ENCODE data around the gene ANKFN1. TPM values are rescaled to one million over a fixed set of nuclear protein-coding genes. Genes with fewer than 3 reads are reported as not detected.

The ANKFN1 gene
- total RNA-seq (2014; rRNA removed; shearing (Covaris generic)) = 0.29 TPM in 1 of 2 replicates, not detected in the other

GRCh38 chr17:56152874-56153602 lies at the start of gene ANKFN1:
ANKFN1 (plus strand) TSS chr17:56153475; CDS start chr17:56212668, 59,193 bp downstream.
- DNase-seq (ENCODE audit: low spot score) = no peak

DNA sequence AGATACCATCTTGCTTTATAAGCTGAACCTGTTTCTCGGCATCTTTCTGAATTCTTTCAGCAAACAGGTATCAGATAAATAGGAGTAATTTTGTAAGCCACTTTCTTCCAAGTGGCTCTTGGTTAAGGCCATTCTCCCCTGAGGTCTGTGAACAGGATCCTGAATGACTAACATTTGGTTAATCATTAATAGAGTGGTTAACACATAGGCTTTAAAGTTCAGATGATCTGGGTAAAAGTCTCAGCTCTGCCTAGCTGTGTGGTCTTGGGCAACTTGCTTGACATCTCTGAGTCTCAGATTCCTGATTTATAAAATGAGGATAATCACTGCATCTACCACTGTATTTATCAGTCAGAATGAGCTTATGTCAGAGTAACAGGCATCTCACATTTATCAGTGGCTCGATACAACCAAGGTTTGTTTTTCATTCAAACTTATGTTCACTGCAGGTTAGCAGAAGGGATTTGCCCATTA lies 44.4 kb upstream of the ANKFN1 start:
- DNase-seq (ENCODE audit: low spot score) = peak; percentile 77

- DNase-seq (ENCODE audit: low spot score) = peak; percentile 50
Observed at GRCh38 chr17:56109836-56110235, 43.4 kb upstream of the ANKFN1 start.

- DNase-seq (ENCODE audit: low spot score) = peak; percentile 94
Observed at GRCh38 chr17:56110463-56111135, 42.7 kb upstream of the ANKFN1 start.

DNA sequence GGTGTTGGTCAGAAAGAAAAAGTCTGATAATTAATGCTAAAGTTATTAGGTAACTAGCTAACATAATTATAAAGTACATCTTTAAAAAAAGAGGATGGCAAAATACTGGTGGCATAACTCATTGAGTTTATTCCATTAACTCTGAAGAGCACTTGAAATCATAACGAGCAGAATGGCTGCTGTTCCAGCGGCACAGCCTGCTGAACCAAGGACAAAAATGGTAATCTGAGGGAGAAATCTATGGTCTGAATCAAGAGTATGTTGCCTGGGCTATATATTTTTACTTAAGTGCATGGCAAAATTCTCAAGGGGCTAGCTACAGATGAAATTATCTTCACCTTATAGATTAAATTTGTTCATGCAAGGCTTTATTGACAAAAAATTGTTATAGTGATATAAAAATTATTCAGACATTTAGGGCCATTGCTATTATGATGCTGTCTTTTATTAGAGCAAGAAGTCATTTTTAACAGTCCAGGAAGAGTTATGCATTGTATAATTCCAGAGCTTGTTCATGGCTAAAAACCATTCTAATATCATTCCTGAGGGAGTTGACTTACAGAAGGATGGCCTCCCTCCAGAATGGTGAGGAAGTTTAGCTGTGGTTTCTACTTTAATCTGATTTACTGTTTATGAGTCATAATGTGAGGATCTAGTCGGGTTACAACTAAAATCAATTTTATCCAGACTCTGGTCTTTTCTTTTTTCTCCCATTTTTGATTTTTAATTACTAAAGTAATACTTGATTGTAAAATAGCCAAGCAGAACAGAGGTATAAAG lies 41.4 kb upstream of the ANKFN1 start:
- DNase-seq (ENCODE audit: low spot score) = peak; percentile 56

DNA sequence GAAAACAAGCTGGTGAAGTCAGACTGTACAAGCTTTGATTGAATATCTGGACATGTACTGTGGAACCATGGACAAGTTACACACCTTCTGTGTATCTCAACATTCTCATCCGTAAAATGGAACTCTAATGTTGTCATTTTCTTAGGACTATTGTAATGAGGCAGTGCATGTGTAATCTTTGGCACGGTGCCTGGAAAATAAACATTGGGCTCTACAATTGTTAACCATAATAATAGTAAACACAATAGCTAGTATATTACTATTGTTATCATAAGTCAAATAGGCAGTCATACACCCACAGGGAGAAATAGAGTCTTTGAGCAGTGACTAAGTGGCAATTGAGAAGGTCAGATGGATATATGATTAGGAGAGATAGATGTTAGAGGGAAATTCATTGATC lies 39.8 kb upstream of the ANKFN1 start:
- peak; percentile 21 for DNase-seq (ENCODE audit: low spot score)

DNA sequence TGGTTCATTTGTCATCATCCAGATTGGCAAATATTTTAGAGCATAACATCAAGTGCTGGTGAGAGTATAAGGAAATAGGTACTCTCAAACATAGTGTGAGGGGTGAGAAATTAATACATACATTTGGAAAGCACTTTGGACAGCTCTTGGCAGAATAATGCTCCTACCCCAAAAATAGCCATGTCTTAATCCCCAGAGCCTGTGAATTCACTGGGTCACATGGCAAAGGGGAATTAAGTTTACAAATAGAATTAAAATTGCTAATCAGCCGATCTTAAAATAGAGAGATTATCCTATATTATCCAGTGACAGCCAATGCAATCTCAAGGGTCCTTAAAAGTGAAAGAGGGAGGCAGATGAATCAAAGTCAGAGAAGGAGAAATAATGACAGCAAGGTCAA lies 38.8 kb upstream of the ANKFN1 start:
- DNase-seq (ENCODE audit: low spot score) = no peak

- DNase-seq (ENCODE audit: low spot score) = no peak
Observed at GRCh38 chr17:56119191-56119590, 34.1 kb upstream of the ANKFN1 start.

DNA sequence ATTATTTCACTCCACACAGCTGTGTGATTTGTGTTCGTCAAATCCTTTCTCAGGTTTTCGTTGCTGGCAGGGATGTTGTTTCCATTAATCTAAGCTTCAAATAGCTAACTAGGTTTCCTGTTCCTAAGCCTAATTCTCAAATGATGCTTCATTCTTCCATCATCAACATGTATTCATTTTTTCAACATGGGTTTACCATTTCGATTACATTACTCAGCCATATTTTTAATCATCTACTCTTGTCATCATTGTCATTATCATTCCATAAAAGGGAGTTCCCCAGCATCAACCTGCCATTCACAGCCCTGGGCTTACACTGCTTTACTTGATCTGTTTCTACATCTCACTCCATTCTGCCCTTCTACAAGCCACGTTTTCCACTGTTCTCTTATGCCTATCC lies 33.3 kb upstream of the ANKFN1 start:
- DNase-seq (ENCODE audit: low spot score) = no peak

DNA sequence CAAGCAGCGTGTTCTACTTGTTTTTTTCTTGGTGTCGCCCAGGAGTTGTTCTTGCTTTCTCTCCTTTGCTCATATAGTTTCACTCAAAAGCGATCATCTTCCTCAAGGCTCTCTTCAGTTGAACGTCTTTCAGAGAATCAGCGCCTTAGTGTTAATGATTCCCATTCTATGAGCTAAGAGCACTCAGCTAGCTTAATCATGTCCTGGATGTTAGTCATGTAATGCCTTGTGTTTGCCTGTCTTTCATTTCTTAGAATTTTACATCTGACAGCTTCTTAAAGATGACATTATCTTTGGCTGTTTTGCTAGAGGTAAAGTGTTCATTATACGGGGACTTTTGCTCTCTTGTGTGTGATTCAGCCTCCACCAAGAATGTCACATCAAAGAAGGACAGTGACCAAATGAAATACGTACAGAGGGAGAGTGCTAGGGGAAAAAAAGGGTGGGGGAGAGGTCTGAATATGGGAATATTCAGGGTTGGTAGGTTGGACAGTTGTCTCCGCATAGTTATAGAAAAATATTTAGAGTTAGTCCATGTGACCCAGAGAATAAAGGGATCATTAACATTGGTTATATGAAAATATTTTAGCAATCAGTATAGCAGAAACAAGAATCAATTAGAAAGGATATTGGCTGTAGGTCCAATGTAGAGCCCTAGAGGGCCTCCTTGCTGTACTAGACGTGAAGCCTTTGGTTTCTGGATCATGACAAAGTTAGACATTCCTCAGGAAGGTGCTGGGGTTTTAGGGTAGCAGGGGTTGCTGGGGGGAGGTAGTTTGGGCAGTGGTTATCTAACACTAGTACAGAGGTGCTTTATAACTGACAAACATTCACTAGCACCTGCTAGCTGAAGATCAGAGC lies 31.9 kb upstream of the ANKFN1 start:
- DNase-seq (ENCODE audit: low spot score) = peak; percentile 48

- peak; percentile 76 for DNase-seq (ENCODE audit: low spot score)
Observed at GRCh38 chr17:56125830-56126819, 27.1 kb upstream of the ANKFN1 start.

DNA sequence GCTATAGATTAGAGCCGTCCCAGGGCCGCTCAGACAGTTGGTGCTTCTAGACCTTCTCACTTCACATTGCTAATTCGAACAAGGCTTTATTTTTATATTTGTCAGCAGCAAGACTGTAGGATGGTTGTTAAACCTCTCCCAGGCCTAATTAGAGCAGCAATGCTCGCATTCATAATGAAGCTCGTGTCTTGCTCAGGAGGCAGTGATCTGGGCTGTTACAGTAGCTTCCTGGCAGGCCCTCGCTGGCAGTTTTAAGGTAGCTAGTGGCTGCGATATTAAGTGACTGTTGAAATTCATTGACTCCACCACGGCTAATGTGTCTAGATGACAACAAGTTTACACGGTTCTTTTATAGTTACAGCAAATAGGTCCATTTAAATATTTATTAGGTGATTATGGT lies 23.2 kb upstream of the ANKFN1 start:
- no peak for DNase-seq (ENCODE audit: low spot score)

DNA sequence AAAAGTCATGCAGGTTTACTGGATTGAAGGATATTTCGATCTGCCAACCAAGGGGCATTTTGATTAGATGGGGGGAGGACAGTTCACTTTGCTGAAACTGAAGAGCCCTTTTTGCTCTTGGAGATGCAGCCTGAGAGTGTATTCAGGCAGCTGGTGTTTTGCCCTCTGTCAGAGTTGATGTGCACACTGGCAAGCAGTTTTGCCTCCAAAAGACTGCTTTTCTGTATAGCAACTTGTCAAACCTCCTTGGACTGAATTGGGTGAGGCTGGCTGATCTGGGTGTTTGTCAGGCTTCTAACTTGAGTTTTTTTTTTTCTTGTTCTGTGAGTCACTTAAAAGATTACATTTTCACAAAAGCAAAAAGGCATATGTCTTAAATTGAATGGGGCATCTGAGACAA lies 22.6 kb upstream of the ANKFN1 start:
- DNase-seq (ENCODE audit: low spot score) = no peak

- no peak for DNase-seq (ENCODE audit: low spot score)
Observed at GRCh38 chr17:56131431-56131830, 21.8 kb upstream of the ANKFN1 start.

DNA sequence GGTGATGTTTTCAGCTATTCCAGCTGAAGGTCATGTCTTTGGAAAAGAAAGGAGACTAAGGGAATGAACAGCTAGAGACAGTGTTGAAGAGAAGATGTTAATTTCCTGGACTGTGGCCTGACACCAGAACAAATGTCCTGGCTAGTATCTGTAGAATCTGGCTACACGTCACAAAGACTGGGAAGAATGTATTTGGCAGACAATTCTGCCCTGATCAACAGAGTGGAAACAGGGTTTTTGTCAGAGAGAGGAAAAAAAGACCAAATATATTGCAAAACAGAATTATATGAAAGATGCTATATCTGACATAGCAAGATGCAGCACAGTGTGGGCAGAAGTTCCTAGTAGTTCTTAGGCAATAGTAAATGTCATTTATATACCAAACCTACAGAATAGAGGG lies 17.0 kb upstream of the ANKFN1 start:
- no peak for DNase-seq (ENCODE audit: low spot score)

GRCh38 chr17:56141046-56141839 lies 12.0 kb upstream of the ANKFN1 start:
- no peak for DNase-seq (ENCODE audit: low spot score)

- no peak for DNase-seq (ENCODE audit: low spot score)
Observed at GRCh38 chr17:56142325-56142724, 10.9 kb upstream of the ANKFN1 start.

GRCh38 chr17:56142781-56143180 lies 10.5 kb upstream of the ANKFN1 start:
- no peak for DNase-seq (ENCODE audit: low spot score)

- DNase-seq (ENCODE audit: low spot score) = peak; percentile 32
Observed at GRCh38 chr17:56144223-56144622, 9.1 kb upstream of the ANKFN1 start.
